WTC11 (cell line): ENCODE results near the gene ADARB2. TPM values are rescaled to one million over a fixed set of nuclear protein-coding genes. Genes with fewer than 3 reads are reported as not detected.

ENCODE experiments used
- ATAC-seq: fragments of 200-7000 bp; cut with Tn5 transposase; 2 replicates; pipeline ENCODE4 v1.10.0; 2021; ENCODE audit warnings: mild to moderate bottlenecking, moderate library complexity
- CTCF ChIA-PET: fragments of 300-600 bp; sonication (Branson Sonifier 250); formaldehyde crosslinking; loops from one replicate; lab custom pipeline; 2021; ENCODE audit warnings: antibody characterized with exemption; lab: Charles Lee
- POLR2A ChIA-PET: fragments of 350-600 bp; sonication (Branson Sonifier 250); formaldehyde crosslinking; loops from one replicate; lab custom pipeline; 2021; ENCODE audit warnings: antibody characterized with exemption; lab: Charles Lee
- DNase-seq: peaks from one replicate; pipeline ENCODE4 v3.0.0; 2021; ENCODE audit warnings: low spot score
- H3K27ac Mint-ChIP-seq: 2 replicates; pipeline ENCODE4 v1.8.0; 2021; ENCODE audit warnings: mixed read lengths
- H3K27me3 Mint-ChIP-seq: 2 replicates; pipeline ENCODE4 v1.8.0; 2021; ENCODE audit warnings: low read depth, mild to moderate bottlenecking, moderate library complexity, mixed read lengths
- H3K36me3 Mint-ChIP-seq: 2 replicates; pipeline ENCODE4 v1.8.0; 2021; ENCODE audit warnings: mixed read lengths
- H3K4me1 Mint-ChIP-seq: 2 replicates; pipeline ENCODE4 v1.8.0; 2022; ENCODE audit warnings: mixed read lengths
- H3K4me3 Mint-ChIP-seq: 2 replicates; pipeline ENCODE4 v1.8.0; 2021; ENCODE audit warnings: mild to moderate bottlenecking, moderate library complexity, mixed read lengths
- H3K9me3 Mint-ChIP-seq: 2 replicates; pipeline ENCODE4 v1.8.0; 2021; ENCODE audit warnings: mixed read lengths
- AR ChIP-seq: fragments of 250-450 bp; sonication (Bioruptor Pico); IDR thresholded peaks from 2 replicates; pipeline ENCODE4 v1.9.0; 2021; ENCODE audit warnings: mild to moderate bottlenecking
- ATF1 ChIP-seq: sonication (generic); formaldehyde crosslinking; IDR thresholded peaks from 2 replicates; pipeline ENCODE4 v1.8.1; 2023; ENCODE audit warnings: mild to moderate bottlenecking, moderate library complexity, missing genetic modification reagents
- CBFB ChIP-seq: sonication (generic); formaldehyde crosslinking; IDR thresholded peaks from 2 replicates; pipeline ENCODE4 v1.8.1; 2022; ENCODE audit warnings: mild to moderate bottlenecking, low read depth, missing genetic modification reagents
- ELF4 ChIP-seq: sonication (generic); formaldehyde crosslinking; IDR thresholded peaks from 2 replicates; pipeline ENCODE4 v1.8.1; 2022; ENCODE audit warnings: low read depth, mild to moderate bottlenecking, moderate library complexity, missing genetic modification reagents
- ESRRA ChIP-seq: sonication (generic); formaldehyde crosslinking; IDR thresholded peaks from 2 replicates; pipeline ENCODE4 v1.8.1; 2022; ENCODE audit warnings: mild to moderate bottlenecking, missing genetic modification reagents, borderline replicate concordance
- HMGA2 ChIP-seq: fragments of 250-450 bp; sonication (Bioruptor Pico); IDR thresholded peaks from 2 replicates; pipeline ENCODE4 v1.4.0; 2021; ENCODE audit warnings: mild to moderate bottlenecking, moderate library complexity
- IRF2 ChIP-seq: sonication (generic); formaldehyde crosslinking; IDR thresholded peaks from 2 replicates; pipeline ENCODE4 v1.8.0; 2022; ENCODE audit warnings: low read depth, missing genetic modification reagents, borderline replicate concordance
- JAZF1 ChIP-seq: fragments of 250-450 bp; sonication (Bioruptor Pico); IDR thresholded peaks from 2 replicates; pipeline ENCODE4 v1.9.0; 2021; ENCODE audit warnings: moderate library complexity, mild to moderate bottlenecking, inconsistent platforms
- NFYB ChIP-seq: sonication (generic); formaldehyde crosslinking; conservative IDR thresholded peaks from 2 replicates; pipeline ENCODE4 v1.8.0; 2022; ENCODE audit warnings: low read depth, missing genetic modification reagents
- RELA ChIP-seq: sonication (generic); formaldehyde crosslinking; IDR thresholded peaks from 2 replicates; pipeline ENCODE4 v1.8.1; 2022; ENCODE audit warnings: missing genetic modification reagents, mild to moderate bottlenecking, borderline replicate concordance
- SMAD3 ChIP-seq: sonication (generic); formaldehyde crosslinking; IDR thresholded peaks from 2 replicates; pipeline ENCODE4 v1.8.0; 2022; ENCODE audit warnings: missing genetic modification reagents, mild to moderate bottlenecking, borderline replicate concordance
- SP1 ChIP-seq: sonication (generic); formaldehyde crosslinking; conservative IDR thresholded peaks from 2 replicates; pipeline ENCODE4 v1.8.1; 2022; ENCODE audit warnings: missing genetic modification reagents
- TEAD1 ChIP-seq: sonication (generic); formaldehyde crosslinking; IDR thresholded peaks from 2 replicates; pipeline ENCODE4 v1.8.0; 2022; ENCODE audit warnings: mild to moderate bottlenecking, missing genetic modification reagents
- ZBTB21 ChIP-seq: sonication (generic); formaldehyde crosslinking; IDR thresholded peaks from 2 replicates; pipeline ENCODE4 v1.8.1; 2023; ENCODE audit warnings: mild to moderate bottlenecking, missing genetic modification reagents, borderline replicate concordance
- ZBTB43 ChIP-seq: sonication (generic); formaldehyde crosslinking; IDR thresholded peaks from 2 replicates; pipeline ENCODE4 v1.8.1; 2023; ENCODE audit warnings: mild to moderate bottlenecking, missing genetic modification reagents
- ZNF396 ChIP-seq: fragments of 250-450 bp; sonication (Bioruptor Pico); IDR thresholded peaks from 2 replicates; pipeline ENCODE4 v1.8.0; 2021; ENCODE audit warnings: mild to moderate bottlenecking, moderate library complexity, borderline replicate concordance
- total RNA-seq: library from RNA; stranded (reverse); gene quantifications from 3 replicates; pipeline ENCODE4 v1.2.3, GENCODE V29; 2021
- TF ChIP-seq, protein P1 (sequence below): sonication (generic); formaldehyde crosslinking; IDR thresholded peaks from 2 replicates; pipeline ENCODE4 v1.8.0; 2023; ENCODE audit warnings: missing genetic modification reagents, mild to moderate bottlenecking, borderline replicate concordance
- TF ChIP-seq, protein P2 (sequence below): sonication (generic); formaldehyde crosslinking; IDR thresholded peaks from 2 replicates; pipeline ENCODE4 v1.8.1; 2022; ENCODE audit warnings: low read depth, missing genetic modification reagents, borderline replicate concordance

Gene ADARB2
- total RNA-seq, 1 experiment from 2014 or later, result 3.7 TPM

GRCh38 chr10:1491901-1492300 lies 245.4 kb downstream of the ADARB2 start (continued):
- TF ChIP-seq IRF2 (CRISPR knock-in tag) (no peak), AR (CRISPR knock-in tag) (no peak), ZBTB43 (CRISPR knock-in tag) (no peak), ELF4 (CRISPR knock-in tag) (no peak), CBFB (CRISPR knock-in tag) (no peak)
- TF ChIP-seq, protein P1, sequence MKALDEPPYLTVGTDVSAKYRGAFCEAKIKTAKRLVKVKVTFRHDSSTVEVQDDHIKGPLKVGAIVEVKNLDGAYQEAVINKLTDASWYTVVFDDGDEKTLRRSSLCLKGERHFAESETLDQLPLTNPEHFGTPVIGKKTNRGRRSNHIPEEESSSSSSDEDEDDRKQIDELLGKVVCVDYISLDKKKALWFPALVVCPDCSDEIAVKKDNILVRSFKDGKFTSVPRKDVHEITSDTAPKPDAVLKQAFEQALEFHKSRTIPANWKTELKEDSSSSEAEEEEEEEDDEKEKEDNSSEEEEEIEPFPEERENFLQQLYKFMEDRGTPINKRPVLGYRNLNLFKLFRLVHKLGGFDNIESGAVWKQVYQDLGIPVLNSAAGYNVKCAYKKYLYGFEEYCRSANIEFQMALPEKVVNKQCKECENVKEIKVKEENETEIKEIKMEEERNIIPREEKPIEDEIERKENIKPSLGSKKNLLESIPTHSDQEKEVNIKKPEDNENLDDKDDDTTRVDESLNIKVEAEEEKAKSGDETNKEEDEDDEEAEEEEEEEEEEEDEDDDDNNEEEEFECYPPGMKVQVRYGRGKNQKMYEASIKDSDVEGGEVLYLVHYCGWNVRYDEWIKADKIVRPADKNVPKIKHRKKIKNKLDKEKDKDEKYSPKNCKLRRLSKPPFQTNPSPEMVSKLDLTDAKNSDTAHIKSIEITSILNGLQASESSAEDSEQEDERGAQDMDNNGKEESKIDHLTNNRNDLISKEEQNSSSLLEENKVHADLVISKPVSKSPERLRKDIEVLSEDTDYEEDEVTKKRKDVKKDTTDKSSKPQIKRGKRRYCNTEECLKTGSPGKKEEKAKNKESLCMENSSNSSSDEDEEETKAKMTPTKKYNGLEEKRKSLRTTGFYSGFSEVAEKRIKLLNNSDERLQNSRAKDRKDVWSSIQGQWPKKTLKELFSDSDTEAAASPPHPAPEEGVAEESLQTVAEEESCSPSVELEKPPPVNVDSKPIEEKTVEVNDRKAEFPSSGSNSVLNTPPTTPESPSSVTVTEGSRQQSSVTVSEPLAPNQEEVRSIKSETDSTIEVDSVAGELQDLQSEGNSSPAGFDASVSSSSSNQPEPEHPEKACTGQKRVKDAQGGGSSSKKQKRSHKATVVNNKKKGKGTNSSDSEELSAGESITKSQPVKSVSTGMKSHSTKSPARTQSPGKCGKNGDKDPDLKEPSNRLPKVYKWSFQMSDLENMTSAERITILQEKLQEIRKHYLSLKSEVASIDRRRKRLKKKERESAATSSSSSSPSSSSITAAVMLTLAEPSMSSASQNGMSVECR (CRISPR knock-in tag), result no peak
- TF ChIP-seq, protein P2, sequence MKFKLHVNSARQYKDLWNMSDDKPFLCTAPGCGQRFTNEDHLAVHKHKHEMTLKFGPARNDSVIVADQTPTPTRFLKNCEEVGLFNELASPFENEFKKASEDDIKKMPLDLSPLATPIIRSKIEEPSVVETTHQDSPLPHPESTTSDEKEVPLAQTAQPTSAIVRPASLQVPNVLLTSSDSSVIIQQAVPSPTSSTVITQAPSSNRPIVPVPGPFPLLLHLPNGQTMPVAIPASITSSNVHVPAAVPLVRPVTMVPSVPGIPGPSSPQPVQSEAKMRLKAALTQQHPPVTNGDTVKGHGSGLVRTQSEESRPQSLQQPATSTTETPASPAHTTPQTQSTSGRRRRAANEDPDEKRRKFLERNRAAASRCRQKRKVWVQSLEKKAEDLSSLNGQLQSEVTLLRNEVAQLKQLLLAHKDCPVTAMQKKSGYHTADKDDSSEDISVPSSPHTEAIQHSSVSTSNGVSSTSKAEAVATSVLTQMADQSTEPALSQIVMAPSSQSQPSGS (CRISPR knock-in tag), result no peak
- TF ChIP-seq, all 79 proteins: peak for 0

GRCh38 chr10:1489801-1490200 lies 247.5 kb downstream of the ADARB2 start:
- H3K36me3 Mint-ChIP-seq, result no peaks in the 10 kb centered on the region
- no peaks in the 10 kb centered on the region for H3K4me1 Mint-ChIP-seq
- no peak for DNase-seq
- no peak overlapping the region for H3K27ac Mint-ChIP-seq
- CTCF ChIA-PET, result no interaction called here
- no peaks in the 10 kb centered on the region; the same call in 1 of the 2 replicates for H3K27me3 Mint-ChIP-seq
- no peak overlapping the region for H3K4me3 Mint-ChIP-seq
- H3K9me3 Mint-ChIP-seq, result no peaks in the 10 kb centered on the region
- no peak for TF ChIP-seq ZBTB21 (CRISPR knock-in tag)
- TF ChIP-seq ESRRA (CRISPR knock-in tag), result no peak
- TF ChIP-seq JAZF1 (CRISPR knock-in tag), result no peak
- TF ChIP-seq CBFB (CRISPR knock-in tag), result no peak
- TF ChIP-seq NFYB (CRISPR knock-in tag), result no peak
- TF ChIP-seq ZBTB43 (CRISPR knock-in tag), result no peak
- TF ChIP-seq RELA (CRISPR knock-in tag), result no peak
- no peak for TF ChIP-seq SMAD3 (CRISPR knock-in tag)
- TF ChIP-seq SP1, result no peak
- TF ChIP-seq ZNF396 (CRISPR knock-in tag), result no peak
- TF ChIP-seq ATF1, result no peak
- TF ChIP-seq HMGA2, result no peak
- no peak for TF ChIP-seq TEAD1 (CRISPR knock-in tag)
- no peak for TF ChIP-seq ELF4 (CRISPR knock-in tag)
- POLR2A ChIA-PET, result no interaction called here
- no peak for ATAC-seq
